GM23338 (cell line): ENCODE data around the gene HYAL4. TPM values are rescaled to one million over a fixed set of nuclear protein-coding genes. Genes with fewer than 3 reads are reported as not detected.

ENCODE experiments used
- ATAC-seq: fragments of 200-7000 bp; cut with Tn5 transposase; 3 replicates; pipeline ENCODE4 v1.9.1; 2020
- DNase-seq: peaks from one replicate; pipeline ENCODE4 v3.0.0-alpha.2; 2015; ENCODE audit warnings: low spot score
- H2AFZ ChIP-seq: fragments of 200-600 bp; sonication (generic); 2 replicates; pipeline ENCODE4 v1.8.0; 2016; ENCODE audit warnings: antibody characterized with exemption, mild to moderate bottlenecking, moderate library complexity
- H3F3A ChIP-seq: fragments of 200-600 bp; sonication (generic); replicated peaks from 2 replicates; pipeline ENCODE4 v1.8.0; 2017; ENCODE audit warnings: antibody characterized with exemption, mixed run types, low read depth
- H3K27ac ChIP-seq: fragments of 200-600 bp; sonication (generic); 2 replicates; pipeline ENCODE4 v1.6.1; 2016; ENCODE audit warnings: low read depth
- H3K27me3 ChIP-seq: fragments of 200-600 bp; sonication (generic); 2 replicates; pipeline ENCODE4 v1.8.0; 2016; ENCODE audit warnings: mild to moderate bottlenecking, mixed run types, moderate library complexity; ENCODE audit not compliant: insufficient read depth
- H3K36me3 ChIP-seq: fragments of 200-600 bp; sonication (generic); 2 replicates; pipeline ENCODE4 v1.8.0; 2016; ENCODE audit warnings: mild to moderate bottlenecking; ENCODE audit not compliant: insufficient read depth
- H3K4me1 ChIP-seq: fragments of 200-600 bp; sonication (generic); 2 replicates; pipeline ENCODE4 v1.8.0; 2016; ENCODE audit warnings: mild to moderate bottlenecking, moderate library complexity; ENCODE audit not compliant: insufficient read depth
- H3K4me2 ChIP-seq: fragments of 200-600 bp; sonication (generic); 2 replicates; pipeline ENCODE4 v1.7.1; 2017; ENCODE audit warnings: mixed run types
- H3K4me3 ChIP-seq: fragments of 200-600 bp; sonication (generic); 2 replicates; pipeline ENCODE4 v1.6.1; 2016; ENCODE audit warnings: mixed run types
- H3K79me2 ChIP-seq: fragments of 200-600 bp; sonication (generic); replicated peaks from 2 replicates; pipeline ENCODE4 v1.8.0; 2017; ENCODE audit warnings: mild to moderate bottlenecking; ENCODE audit not compliant: insufficient read depth
- H3K9me2 ChIP-seq: fragments of 200-600 bp; sonication (generic); 2 replicates; pipeline ENCODE4 v1.8.0; 2017; ENCODE audit not compliant: insufficient read depth
- H4K20me1 ChIP-seq: fragments of 200-600 bp; sonication (generic); replicated peaks from 2 replicates; pipeline ENCODE4 v1.8.0; 2017; ENCODE audit warnings: mild to moderate bottlenecking; ENCODE audit not compliant: insufficient read depth
- H3K27ac Mint-ChIP-seq: 2 replicates; pipeline ENCODE4 v1.8.0; 2020; ENCODE audit warnings: inconsistent platforms, mild to moderate bottlenecking, moderate library complexity, mixed read lengths
- H3K27me3 Mint-ChIP-seq: 3 replicates; pipeline ENCODE4 v1.8.0; 2022; ENCODE audit warnings: low read depth, mild to moderate bottlenecking, moderate library complexity, mixed read lengths, inconsistent platforms; ENCODE audit not compliant: insufficient read depth, poor library complexity
- H3K36me3 Mint-ChIP-seq: 3 replicates; pipeline ENCODE4 v1.8.0; 2021; ENCODE audit warnings: low read depth, mild to moderate bottlenecking, inconsistent platforms, moderate library complexity, mixed read lengths
- H3K4me1 Mint-ChIP-seq: 3 replicates; pipeline ENCODE4 v1.8.0; 2020; ENCODE audit warnings: mild to moderate bottlenecking, inconsistent platforms, mixed read lengths
- H3K4me3 Mint-ChIP-seq: 3 replicates; pipeline ENCODE4 v1.8.0; 2021; ENCODE audit warnings: moderate library complexity, mild to moderate bottlenecking, inconsistent platforms, mixed read lengths
- H3K9me3 Mint-ChIP-seq: 3 replicates; pipeline ENCODE4 v1.8.0; 2020; ENCODE audit warnings: moderate library complexity, mild to moderate bottlenecking, inconsistent platforms, mixed read lengths
- CREB1 ChIP-seq: fragments of 250-450 bp; sonication (Bioruptor Pico); IDR thresholded peaks from 2 replicates; pipeline ENCODE4 v1.5.0; 2020; ENCODE audit warnings: low read depth, mild to moderate bottlenecking, moderate library complexity
- EZH2 ChIP-seq: fragments of 200-600 bp; sonication (generic); IDR thresholded peaks from one replicate; pipeline ENCODE4 v1.8.0; 2017; ENCODE audit warnings: antibody characterized with exemption, mild to moderate bottlenecking, low read depth; ENCODE audit not compliant: unreplicated experiment
- EZH2phosphoT487 ChIP-seq: fragments of 200-600 bp; sonication (generic); IDR thresholded peaks from one replicate; pipeline ENCODE4 v1.8.1; 2018; ENCODE audit warnings: antibody characterized with exemption; ENCODE audit not compliant: unreplicated experiment
- ZNF114 ChIP-seq: fragments of 250-450 bp; sonication (Bioruptor Pico); IDR thresholded peaks from 2 replicates; pipeline ENCODE4 v1.5.0; 2020; ENCODE audit warnings: mild to moderate bottlenecking, moderate library complexity
- polyA plus RNA-seq: library from polyadenylated mRNA; unstranded; fragments of >200 nt; fragmentation: Nextera tagmentation; extraction: Ambion mirVana; gene quantifications from 2 replicates; pipeline ENCODE4 v1.2.1, GENCODE V29; 2016
- total RNA-seq: library from RNA; depleted of rRNA; stranded (reverse); fragments of >200 nt; shearing (Covaris generic); gene quantifications from 2 replicates; pipeline ENCODE4 v1.2.3, GENCODE V29; 2014
- TF ChIP-seq, protein P1 (sequence below): fragments of 250-450 bp; sonication (Bioruptor Pico); IDR thresholded peaks from 2 replicates; pipeline ENCODE4 v1.5.0; 2020; ENCODE audit warnings: mild to moderate bottlenecking, moderate library complexity
- TF ChIP-seq, protein P2 (sequence below): IDR thresholded peaks from one replicate; pipeline ENCODE4 v1.6.1; 2018; ENCODE audit warnings: antibody characterized with exemption; ENCODE audit not compliant: unreplicated experiment

Gene HYAL4
- total and polyA plus RNA-seq, 2 experiments from 2014 or later = not detected

GRCh38 chr7:123846217-123846891 lies 1.4 kb downstream of the HYAL4 start (continued):
- TF ChIP-seq, protein P1, sequence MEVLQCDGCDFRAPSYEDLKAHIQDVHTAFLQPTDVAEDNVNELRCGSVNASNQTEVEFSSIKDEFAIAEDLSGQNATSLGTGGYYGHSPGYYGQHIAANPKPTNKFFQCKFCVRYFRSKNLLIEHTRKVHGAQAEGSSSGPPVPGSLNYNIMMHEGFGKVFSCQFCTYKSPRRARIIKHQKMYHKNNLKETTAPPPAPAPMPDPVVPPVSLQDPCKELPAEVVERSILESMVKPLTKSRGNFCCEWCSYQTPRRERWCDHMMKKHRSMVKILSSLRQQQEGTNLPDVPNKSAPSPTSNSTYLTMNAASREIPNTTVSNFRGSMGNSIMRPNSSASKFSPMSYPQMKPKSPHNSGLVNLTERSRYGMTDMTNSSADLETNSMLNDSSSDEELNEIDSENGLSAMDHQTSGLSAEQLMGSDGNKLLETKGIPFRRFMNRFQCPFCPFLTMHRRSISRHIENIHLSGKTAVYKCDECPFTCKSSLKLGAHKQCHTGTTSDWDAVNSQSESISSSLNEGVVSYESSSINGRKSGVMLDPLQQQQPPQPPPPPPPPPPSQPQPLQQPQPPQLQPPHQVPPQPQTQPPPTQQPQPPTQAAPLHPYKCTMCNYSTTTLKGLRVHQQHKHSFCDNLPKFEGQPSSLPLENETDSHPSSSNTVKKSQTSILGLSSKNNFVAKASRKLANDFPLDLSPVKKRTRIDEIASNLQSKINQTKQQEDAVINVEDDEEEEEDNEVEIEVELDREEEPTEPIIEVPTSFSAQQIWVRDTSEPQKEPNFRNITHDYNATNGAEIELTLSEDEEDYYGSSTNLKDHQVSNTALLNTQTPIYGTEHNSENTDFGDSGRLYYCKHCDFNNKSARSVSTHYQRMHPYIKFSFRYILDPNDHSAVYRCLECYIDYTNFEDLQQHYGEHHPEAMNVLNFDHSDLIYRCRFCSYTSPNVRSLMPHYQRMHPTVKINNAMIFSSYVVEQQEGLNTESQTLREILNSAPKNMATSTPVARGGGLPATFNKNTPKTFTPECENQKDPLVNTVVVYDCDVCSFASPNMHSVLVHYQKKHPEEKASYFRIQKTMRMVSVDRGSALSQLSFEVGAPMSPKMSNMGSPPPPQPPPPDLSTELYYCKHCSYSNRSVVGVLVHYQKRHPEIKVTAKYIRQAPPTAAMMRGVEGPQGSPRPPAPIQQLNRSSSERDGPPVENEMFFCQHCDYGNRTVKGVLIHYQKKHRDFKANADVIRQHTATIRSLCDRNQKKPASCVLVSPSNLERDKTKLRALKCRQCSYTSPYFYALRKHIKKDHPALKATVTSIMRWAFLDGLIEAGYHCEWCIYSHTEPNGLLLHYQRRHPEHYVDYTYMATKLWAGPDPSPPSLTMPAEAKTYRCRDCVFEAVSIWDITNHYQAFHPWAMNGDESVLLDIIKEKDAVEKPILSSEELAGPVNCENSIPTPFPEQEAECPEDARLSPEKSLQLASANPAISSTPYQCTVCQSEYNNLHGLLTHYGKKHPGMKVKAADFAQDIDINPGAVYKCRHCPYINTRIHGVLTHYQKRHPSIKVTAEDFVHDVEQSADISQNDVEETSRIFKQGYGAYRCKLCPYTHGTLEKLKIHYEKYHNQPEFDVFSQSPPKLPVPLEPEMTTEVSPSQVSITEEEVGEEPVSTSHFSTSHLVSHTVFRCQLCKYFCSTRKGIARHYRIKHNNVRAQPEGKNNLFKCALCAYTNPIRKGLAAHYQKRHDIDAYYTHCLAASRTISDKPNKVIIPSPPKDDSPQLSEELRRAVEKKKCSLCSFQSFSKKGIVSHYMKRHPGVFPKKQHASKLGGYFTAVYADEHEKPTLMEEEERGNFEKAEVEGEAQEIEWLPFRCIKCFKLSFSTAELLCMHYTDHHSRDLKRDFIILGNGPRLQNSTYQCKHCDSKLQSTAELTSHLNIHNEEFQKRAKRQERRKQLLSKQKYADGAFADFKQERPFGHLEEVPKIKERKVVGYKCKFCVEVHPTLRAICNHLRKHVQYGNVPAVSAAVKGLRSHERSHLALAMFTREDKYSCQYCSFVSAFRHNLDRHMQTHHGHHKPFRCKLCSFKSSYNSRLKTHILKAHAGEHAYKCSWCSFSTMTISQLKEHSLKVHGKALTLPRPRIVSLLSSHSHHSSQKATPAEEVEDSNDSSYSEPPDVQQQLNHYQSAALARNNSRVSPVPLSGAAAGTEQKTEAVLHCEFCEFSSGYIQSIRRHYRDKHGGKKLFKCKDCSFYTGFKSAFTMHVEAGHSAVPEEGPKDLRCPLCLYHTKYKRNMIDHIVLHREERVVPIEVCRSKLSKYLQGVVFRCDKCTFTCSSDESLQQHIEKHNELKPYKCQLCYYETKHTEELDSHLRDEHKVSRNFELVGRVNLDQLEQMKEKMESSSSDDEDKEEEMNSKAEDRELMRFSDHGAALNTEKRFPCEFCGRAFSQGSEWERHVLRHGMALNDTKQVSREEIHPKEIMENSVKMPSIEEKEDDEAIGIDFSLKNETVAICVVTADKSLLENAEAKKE (CRISPR knock-in tag) = no peak

- Histone ChIP-seq H3K27ac (no peak overlapping the region), H3K4me3 (no peak overlapping the region), H3K27me3 (no peaks in the 10 kb centered on the region), H3K4me2 (no peak overlapping the region), H2AFZ (no peak overlapping the region), H3K4me1 (no peaks in the 10 kb centered on the region), H4K20me1 (no peaks in the 10 kb centered on the region), H3K79me2 (no peaks in the 10 kb centered on the region), H3K9me2 (no peaks in the 10 kb centered on the region), H3K36me3 (no peaks in the 10 kb centered on the region), H3F3A (no peaks in the 10 kb centered on the region)
- no peaks in the 10 kb centered on the region for H3K36me3 Mint-ChIP-seq
- ATAC-seq (no peak), DNase-seq (no peak)
- no peaks in the 10 kb centered on the region; the same call in 2 of the 3 replicates for H3K9me3 Mint-ChIP-seq
- no peak overlapping the region for H3K4me3 Mint-ChIP-seq
- H3K4me1 Mint-ChIP-seq = no peaks in the 10 kb centered on the region; the same call in 2 of the 3 replicates
- peaks cover 5% of the 10 kb centered on the region for H3K27me3 Mint-ChIP-seq
- no peak overlapping the region for H3K27ac Mint-ChIP-seq
- TF ChIP-seq, protein P2, sequence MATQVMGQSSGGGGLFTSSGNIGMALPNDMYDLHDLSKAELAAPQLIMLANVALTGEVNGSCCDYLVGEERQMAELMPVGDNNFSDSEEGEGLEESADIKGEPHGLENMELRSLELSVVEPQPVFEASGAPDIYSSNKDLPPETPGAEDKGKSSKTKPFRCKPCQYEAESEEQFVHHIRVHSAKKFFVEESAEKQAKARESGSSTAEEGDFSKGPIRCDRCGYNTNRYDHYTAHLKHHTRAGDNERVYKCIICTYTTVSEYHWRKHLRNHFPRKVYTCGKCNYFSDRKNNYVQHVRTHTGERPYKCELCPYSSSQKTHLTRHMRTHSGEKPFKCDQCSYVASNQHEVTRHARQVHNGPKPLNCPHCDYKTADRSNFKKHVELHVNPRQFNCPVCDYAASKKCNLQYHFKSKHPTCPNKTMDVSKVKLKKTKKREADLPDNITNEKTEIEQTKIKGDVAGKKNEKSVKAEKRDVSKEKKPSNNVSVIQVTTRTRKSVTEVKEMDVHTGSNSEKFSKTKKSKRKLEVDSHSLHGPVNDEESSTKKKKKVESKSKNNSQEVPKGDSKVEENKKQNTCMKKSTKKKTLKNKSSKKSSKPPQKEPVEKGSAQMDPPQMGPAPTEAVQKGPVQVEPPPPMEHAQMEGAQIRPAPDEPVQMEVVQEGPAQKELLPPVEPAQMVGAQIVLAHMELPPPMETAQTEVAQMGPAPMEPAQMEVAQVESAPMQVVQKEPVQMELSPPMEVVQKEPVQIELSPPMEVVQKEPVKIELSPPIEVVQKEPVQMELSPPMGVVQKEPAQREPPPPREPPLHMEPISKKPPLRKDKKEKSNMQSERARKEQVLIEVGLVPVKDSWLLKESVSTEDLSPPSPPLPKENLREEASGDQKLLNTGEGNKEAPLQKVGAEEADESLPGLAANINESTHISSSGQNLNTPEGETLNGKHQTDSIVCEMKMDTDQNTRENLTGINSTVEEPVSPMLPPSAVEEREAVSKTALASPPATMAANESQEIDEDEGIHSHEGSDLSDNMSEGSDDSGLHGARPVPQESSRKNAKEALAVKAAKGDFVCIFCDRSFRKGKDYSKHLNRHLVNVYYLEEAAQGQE = no peak
- TF ChIP-seq EZH2phosphoT487 (no peak), CREB1 (CRISPR knock-in tag) (no peak), ZNF114 (no peak), EZH2 (no peak)
Measured at GRCh38 chr7:123847868-123848267, 2.9 kb downstream of the HYAL4 start.
